Measurements from ENCODE around the gene EXO1. TPM values are rescaled to one million over a fixed set of nuclear protein-coding genes. Genes with fewer than 3 reads are reported as not detected.

Gene EXO1
- total and polyA plus RNA-seq, 2 donors (not counting 1 experiment from before 2014, with no cell fraction given): 0.73 to 1.2 TPM

DNA sequence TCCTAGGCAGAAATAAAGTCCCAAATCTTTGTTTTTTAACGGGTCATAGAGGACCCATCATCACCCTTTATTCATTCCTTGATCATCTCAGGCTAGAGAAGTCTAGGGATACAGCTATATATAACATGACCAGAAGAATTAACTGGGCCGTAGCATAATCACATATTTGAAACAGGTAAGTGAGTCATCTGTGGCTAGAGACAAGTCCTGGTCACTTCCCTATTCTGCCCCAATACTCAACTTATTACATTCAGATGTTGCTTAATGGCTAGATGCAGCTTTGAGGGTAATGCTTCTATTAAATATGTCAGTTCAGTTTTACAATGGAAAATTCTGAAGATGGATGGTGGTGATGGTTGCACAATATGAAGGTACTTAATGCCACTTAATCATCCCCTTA, 47.0 kb downstream of the EXO1 start:
- WGBS (ENCODE audit: insufficient coverage): no CpG with 5 or more reads among the region's 2 CpGs
- DNase-seq: no peak
- H3K36me3 ChIP-seq (replicated peaks in 1 of 2; ENCODE audit: control extremely low read depth in 1 of 2, control insufficient read depth in 1 of 2, extremely low read depth in 1 of 2, insufficient read depth in 2 of 2, low read length in 1 of 2): no peaks in the 10 kb centered on the region
- ChIA-PET CTCF (interaction anchor here (0.6 to 7.9 kb wide), 3 partner anchors 87 to 283 kb away, joined by 3 to 68 read pairs (median 26); partner anchors contain the start of gene MAP1LC3C), POLR2A (no interaction called here)
- H3K27me3 ChIP-seq (replicated peaks in 1 of 4; ENCODE audit: control extremely low read depth in 1 of 4, control insufficient read depth in 3 of 4, insufficient read depth in 4 of 4, low read length in 3 of 4): no peaks in the 10 kb centered on the region
- Mint-ChIP-seq H3K4me1 (peaks cover 15% of the 10 kb centered on the region), H3K27me3 (no peaks in the 10 kb centered on the region), H3K9me3 (ENCODE audit: insufficient read depth) (no peaks in the 10 kb centered on the region), H3K4me3 (no peak overlapping the region), H3K27ac (no peak overlapping the region)
- no peaks in the 10 kb centered on the region for H4K20me1 ChIP-seq (ENCODE audit: control insufficient read depth, insufficient read depth, low read length, poor library complexity, severe bottlenecking)
- H3K9ac ChIP-seq (ENCODE audit: low read length): no peak overlapping the region
- no peaks in the 10 kb centered on the region for H3K79me2 ChIP-seq (ENCODE audit: control insufficient read depth, insufficient read depth, low read length)
- TF ChIP-seq, protein P1, sequence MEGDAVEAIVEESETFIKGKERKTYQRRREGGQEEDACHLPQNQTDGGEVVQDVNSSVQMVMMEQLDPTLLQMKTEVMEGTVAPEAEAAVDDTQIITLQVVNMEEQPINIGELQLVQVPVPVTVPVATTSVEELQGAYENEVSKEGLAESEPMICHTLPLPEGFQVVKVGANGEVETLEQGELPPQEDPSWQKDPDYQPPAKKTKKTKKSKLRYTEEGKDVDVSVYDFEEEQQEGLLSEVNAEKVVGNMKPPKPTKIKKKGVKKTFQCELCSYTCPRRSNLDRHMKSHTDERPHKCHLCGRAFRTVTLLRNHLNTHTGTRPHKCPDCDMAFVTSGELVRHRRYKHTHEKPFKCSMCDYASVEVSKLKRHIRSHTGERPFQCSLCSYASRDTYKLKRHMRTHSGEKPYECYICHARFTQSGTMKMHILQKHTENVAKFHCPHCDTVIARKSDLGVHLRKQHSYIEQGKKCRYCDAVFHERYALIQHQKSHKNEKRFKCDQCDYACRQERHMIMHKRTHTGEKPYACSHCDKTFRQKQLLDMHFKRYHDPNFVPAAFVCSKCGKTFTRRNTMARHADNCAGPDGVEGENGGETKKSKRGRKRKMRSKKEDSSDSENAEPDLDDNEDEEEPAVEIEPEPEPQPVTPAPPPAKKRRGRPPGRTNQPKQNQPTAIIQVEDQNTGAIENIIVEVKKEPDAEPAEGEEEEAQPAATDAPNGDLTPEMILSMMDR (IDR thresholded peaks at IDR 0.05): no peak
- no peak for TF ChIP-seq EZH2 (IDR thresholded peaks at IDR 0.05; ENCODE audit: borderline replicate concordance, insufficient read depth, low read depth, low read length, poor library complexity, severe bottlenecking)
- no peak for ATAC-seq (ENCODE audit: low read depth)
- no peak overlapping the region for H2AFZ ChIP-seq (ENCODE audit: insufficient read depth, low read depth, low read length, poor library complexity, severe bottlenecking)
- H3K4me2 ChIP-seq (replicated peaks; ENCODE audit: low read depth, low read length, poor library complexity, severe bottlenecking): no peak overlapping the region
- intact Hi-C loops (cut with micrococcal nuclease): loop anchor here (5.0 kb wide), 3 partner anchors 122 to 1163 kb away; partner anchors contain the start of gene KMO
- H3K27ac ChIP-seq (ENCODE audit: low read length in 2 of 2): no peak overlapping the region
- no peak overlapping the region for H3K4me3 ChIP-seq (ENCODE audit: control extremely low read depth in 1 of 5, extremely low read depth in 1 of 5, insufficient read depth in 1 of 5, low read depth in 2 of 5, low read length in 4 of 5)
- no peaks in the 10 kb centered on the region for H3K9me3 ChIP-seq (ENCODE audit: control extremely low read depth in 1 of 3, control insufficient read depth in 2 of 3, insufficient read depth in 1 of 3, low read length in 2 of 3)
- H3K4me1 ChIP-seq (ENCODE audit: control insufficient read depth in 2 of 2, insufficient read depth in 2 of 2, low read length in 2 of 2): peaks cover 12 to 15% of the 10 kb centered on the region in 2 donors

DNA sequence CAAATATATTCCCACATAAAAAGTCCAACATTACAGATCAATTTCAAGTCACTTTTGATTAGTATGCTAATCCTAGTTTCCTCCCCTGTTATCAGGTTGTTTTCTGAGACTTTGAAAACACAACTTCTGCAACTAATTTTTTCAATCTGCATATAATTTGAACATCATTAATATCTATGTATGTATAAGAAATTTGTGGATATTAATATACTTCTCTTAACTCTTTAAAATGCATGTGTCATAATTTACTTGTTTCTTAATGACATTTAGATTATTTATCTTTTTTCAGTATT, 48.6 kb downstream of the EXO1 start:
- POLR2A ChIA-PET: no interaction called here
- no peak for DNase-seq
- Histone ChIP-seq H3K36me3 (replicated peaks in 1 of 2; ENCODE audit: control extremely low read depth in 1 of 2, control insufficient read depth in 1 of 2, extremely low read depth in 1 of 2, insufficient read depth in 2 of 2, low read length in 1 of 2) (no peaks in the 10 kb centered on the region), H3K9me3 (ENCODE audit: control extremely low read depth in 1 of 3, control insufficient read depth in 2 of 3, insufficient read depth in 1 of 3, low read length in 2 of 3) (no peaks in the 10 kb centered on the region), H4K20me1 (ENCODE audit: control insufficient read depth, insufficient read depth, low read length, poor library complexity, severe bottlenecking) (no peaks in the 10 kb centered on the region), H2AFZ (ENCODE audit: insufficient read depth, low read depth, low read length, poor library complexity, severe bottlenecking) (no peak overlapping the region), H3K9ac (ENCODE audit: low read length) (no peak overlapping the region), H3K27me3 (replicated peaks in 1 of 4; ENCODE audit: control extremely low read depth in 1 of 4, control insufficient read depth in 3 of 4, insufficient read depth in 4 of 4, low read length in 3 of 4) (no peaks in the 10 kb centered on the region), H3K27ac (ENCODE audit: low read length in 2 of 2) (no peak overlapping the region), H3K4me3 (ENCODE audit: control extremely low read depth in 1 of 5, extremely low read depth in 1 of 5, insufficient read depth in 1 of 5, low read depth in 2 of 5, low read length in 4 of 5) (no peak overlapping the region), H3K4me2 (replicated peaks; ENCODE audit: low read depth, low read length, poor library complexity, severe bottlenecking) (no peak overlapping the region), H3K79me2 (ENCODE audit: control insufficient read depth, insufficient read depth, low read length) (no peaks in the 10 kb centered on the region), H3K4me1 (ENCODE audit: control insufficient read depth in 2 of 2, insufficient read depth in 2 of 2, low read length in 2 of 2) (peaks cover 12 to 15% of the 10 kb centered on the region in 2 donors)
- Mint-ChIP-seq H3K27me3 (no peaks in the 10 kb centered on the region), H3K4me3 (no peak overlapping the region), H3K4me1 (peaks cover 15% of the 10 kb centered on the region), H3K27ac (no peak overlapping the region), H3K9me3 (ENCODE audit: insufficient read depth) (no peaks in the 10 kb centered on the region)
- intact Hi-C loops (cut with micrococcal nuclease): loop anchor here (1.0 to 5.0 kb wide), 5 partner anchors 102 to 1164 kb away; partner anchors contain the start of gene KMO
- no peak for ATAC-seq (ENCODE audit: low read depth)
- CTCF ChIA-PET: interaction anchor here (0.7 to 7.9 kb wide), 12 partner anchors 10 to 398 kb away, joined by 3 to 68 read pairs (median 4); partner anchors contain the start of gene MAP1LC3C
- no peak for TF ChIP-seq EZH2 (IDR thresholded peaks at IDR 0.05; ENCODE audit: borderline replicate concordance, insufficient read depth, low read depth, low read length, poor library complexity, severe bottlenecking)
- TF ChIP-seq, protein P1 (IDR thresholded peaks at IDR 0.05): peak; percentile 37

Data from B cell (primary cell).